Measurements from ENCODE around the gene FHL3. TPM values are rescaled to one million over a fixed set of nuclear protein-coding genes. Genes with fewer than 3 reads are reported as not detected.

Gene FHL3
- total and polyA plus RNA-seq, 9 of the 15 experiments (the other 6 are each of a cell fraction or from before 2014, with no cell fraction given), result 6.1 to 144 (median 34.1) TPM

GRCh38 chr1:38012363-38013226, 7.3 kb upstream of the FHL3 start, which contains the start of gene UTP11 (continued):
- TF ChIP-seq HMG20B (CRISPR knock-in tag; IDR thresholded peaks at IDR 0.05) (no peak), ZNF449 (CRISPR knock-in tag; IDR thresholded peaks at IDR 0.05) (peak; percentile 97), KDM5B (IDR thresholded peaks at IDR 0.05; ENCODE audit: insufficient replicate concordance, low read depth, low read length) (peak; percentile 63), JUN (IDR thresholded peaks at IDR 0.05; ENCODE audit: borderline replicate concordance, low read depth, low read length) (peak; percentile 96), JUN (CRISPR knock-in tag; IDR thresholded peaks at IDR 0.05; ENCODE audit: borderline replicate concordance) (peak; percentile 97; the same call in 1 of the 2 replicates), ZBTB34 (CRISPR knock-in tag; IDR thresholded peaks at IDR 0.05) (peak; percentile 92), HNRNPUL1 (IDR thresholded peaks at IDR 0.05; ENCODE audit: low read length) (no peak), GTF2B (IDR thresholded peaks at IDR 0.05; ENCODE audit: extremely low read depth, insufficient read length) (no peak), REST (IDR thresholded peaks at IDR 0.05; ENCODE audit: borderline replicate concordance) (peak; percentile 64), REST (CRISPR knock-in tag; IDR thresholded peaks at IDR 0.05; ENCODE audit: low read depth) (peak; percentile 45), ELK3 (CRISPR knock-in tag; IDR thresholded peaks at IDR 0.05) (no peak), ZNF830 (CRISPR knock-in tag; IDR thresholded peaks at IDR 0.05) (0 out of 2 replicates have a peak, but pooled peaks have one; percentile 64)
